ENCODE measurements around the gene RNF44.

- TF ChIP-seq CTCF (conservative IDR thresholded peaks at IDR 0.05; ENCODE audit: low read depth, low read length) (no peak), NFE2L2 (IDR thresholded peaks at IDR 0.05; ENCODE audit: low read depth, low read length) (no peak), SMC3 (IDR thresholded peaks at IDR 0.05; ENCODE audit: low read depth, low read length) (no peak), POLR2A (IDR thresholded peaks at IDR 0.05; ENCODE audit: low read depth, low read length) (no peak)
These were observed 35.9 kb downstream of the RNF44 start for GRCh38 chr5:176501333-176501732.

All from IMR-90 (cell line).